AG09319 (cell line): Measurements from ENCODE around the gene AFG1L.
"Not testable (repeated sequence)": the region's sequence is repeated elsewhere in the genome, so short reads cannot be mapped to it uniquely, and the experiment has no call there.

Experiments used
- DNase-seq: peaks from one replicate; pipeline ENCODE4 v3.0.0-alpha.2; 2010; ENCODE audit warnings: low read depth; ENCODE audit errors: extremely low read depth
- TF ChIP-seq, protein P1 (sequence below): IDR thresholded peaks from 2 replicates; pipeline ENCODE4 v1.5.1; 2011; ENCODE audit warnings: low read depth, mild to moderate bottlenecking, inconsistent platforms, low read length, moderate library complexity

AFG1L gene

DNA sequence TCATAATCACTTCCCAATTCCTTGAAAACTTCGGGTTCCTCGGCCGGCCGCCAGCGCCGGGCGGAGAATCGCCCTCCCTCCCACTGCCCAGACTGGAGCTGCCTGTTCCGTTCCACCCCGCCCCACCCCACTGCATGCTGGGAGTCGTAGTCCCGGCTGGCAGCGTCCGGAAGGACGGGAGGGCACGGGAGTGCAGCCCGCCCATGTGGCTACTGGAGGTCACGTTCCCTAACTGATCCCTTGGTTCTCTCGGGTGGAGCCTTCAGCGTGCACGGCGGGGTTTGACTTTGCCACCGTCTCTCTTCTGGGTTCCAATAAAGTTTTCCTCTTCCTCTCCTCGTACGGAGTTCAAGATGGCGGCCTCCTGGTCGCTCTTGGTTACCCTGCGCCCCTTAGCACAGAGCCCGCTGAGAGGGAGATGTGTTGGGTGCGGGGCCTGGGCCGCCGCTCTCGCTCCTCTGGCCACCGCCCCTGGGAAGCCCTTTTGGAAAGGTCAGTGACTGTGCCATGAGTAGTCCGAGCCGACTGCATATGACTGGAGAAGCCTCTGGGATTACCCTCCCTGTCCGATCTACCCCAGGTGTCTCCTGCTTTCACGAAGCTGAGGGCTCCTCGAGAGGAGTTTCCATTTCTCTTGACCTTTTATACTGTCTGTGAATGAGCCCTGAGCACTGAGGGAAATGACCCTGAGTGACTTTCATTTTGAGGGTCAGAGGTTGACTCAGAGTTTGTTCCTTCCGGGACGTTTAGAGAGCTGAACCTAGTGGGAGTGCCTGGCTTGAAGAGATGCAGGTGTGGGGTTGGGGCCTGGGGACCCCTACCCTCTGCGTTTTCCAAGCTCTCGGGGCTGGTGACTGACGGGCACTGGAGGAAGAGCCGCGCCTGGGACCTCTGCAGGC lies at the start of gene AFG1L:
Gene AFG1L, plus strand, starts transcription at position 328 of the 899 bp plus-strand sequence. Its CDS starts 26 bp downstream, at position 354.
- peak; percentile 59 for DNase-seq
- TF ChIP-seq, protein P1, sequence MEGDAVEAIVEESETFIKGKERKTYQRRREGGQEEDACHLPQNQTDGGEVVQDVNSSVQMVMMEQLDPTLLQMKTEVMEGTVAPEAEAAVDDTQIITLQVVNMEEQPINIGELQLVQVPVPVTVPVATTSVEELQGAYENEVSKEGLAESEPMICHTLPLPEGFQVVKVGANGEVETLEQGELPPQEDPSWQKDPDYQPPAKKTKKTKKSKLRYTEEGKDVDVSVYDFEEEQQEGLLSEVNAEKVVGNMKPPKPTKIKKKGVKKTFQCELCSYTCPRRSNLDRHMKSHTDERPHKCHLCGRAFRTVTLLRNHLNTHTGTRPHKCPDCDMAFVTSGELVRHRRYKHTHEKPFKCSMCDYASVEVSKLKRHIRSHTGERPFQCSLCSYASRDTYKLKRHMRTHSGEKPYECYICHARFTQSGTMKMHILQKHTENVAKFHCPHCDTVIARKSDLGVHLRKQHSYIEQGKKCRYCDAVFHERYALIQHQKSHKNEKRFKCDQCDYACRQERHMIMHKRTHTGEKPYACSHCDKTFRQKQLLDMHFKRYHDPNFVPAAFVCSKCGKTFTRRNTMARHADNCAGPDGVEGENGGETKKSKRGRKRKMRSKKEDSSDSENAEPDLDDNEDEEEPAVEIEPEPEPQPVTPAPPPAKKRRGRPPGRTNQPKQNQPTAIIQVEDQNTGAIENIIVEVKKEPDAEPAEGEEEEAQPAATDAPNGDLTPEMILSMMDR = no peak

DNA sequence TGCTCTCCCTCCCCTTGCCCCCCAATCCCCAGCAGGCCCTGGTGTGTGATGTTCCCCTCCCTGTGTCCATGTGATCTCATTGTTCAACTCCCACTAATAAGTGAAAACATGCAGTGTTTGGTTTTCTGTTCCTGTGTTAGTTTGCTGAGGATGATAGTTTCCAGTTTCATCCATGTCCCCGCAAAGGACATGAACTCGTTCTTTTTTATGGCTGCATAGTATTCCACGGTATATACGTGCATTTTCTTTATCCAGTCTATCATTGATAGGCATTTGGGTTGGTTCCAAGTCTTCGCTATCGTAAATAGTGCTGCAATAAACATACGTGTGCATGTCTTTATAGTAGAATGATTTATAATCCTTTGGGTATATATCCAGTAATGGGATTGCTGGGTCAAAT lies 49.8 kb upstream of the AFG1L start:
- DNase-seq = not testable (repeated sequence)

DNA sequence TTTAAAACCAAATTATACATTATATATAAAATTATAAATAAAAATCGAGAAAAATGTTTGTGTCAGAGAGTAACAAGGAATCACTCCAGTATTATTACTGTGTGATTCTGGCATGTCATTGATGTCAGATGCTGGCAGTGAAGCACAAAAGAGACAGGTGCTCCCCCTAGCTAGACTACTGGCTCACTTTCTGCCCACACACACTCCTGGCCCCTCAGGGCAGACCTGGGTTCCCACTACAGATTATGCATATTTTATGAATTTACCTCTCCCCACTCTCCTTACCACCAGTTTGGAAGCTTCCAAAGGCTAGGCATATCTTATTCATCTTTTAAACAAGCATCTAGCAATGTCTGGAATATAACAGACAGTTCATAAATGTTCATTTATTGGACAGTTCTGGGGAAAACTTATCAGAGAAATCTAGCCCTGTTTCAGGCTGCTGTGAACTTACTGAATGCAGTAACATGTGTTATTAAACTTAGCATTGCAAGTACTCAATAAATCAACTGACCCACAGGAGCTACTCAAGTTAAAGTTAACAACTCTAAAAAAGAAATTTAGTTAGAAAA lies 46.8 kb upstream of the AFG1L start:
- no peak for DNase-seq
- TF ChIP-seq, protein P1 = no peak

DNA sequence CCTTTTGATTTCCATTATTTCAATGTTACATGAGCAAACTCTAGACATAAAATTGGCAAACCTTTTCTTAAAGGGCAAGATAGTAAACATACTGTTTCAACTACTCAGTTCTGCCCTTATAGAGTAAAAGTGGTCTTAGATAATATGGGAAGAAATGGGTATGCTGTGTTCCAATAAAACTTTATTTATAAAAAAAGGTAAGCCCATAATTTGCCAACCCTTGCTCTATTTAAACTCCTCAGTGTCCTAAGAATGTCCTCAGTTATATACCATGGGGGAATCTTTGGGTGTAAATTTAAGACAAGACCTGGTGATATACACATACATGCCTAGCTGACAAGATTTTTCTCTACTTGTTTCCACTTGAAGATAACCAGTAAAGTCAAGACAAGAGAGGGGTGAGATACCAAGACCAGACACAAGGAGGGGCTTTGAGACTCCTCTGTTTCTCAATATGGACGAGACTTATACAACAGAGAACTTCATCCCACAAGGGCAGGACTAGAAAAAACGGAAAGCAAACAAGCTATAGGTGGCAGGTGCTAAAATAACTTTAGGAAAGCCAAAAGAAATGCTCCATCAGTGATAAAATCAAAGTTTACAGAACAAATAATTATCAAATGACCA lies 44.5 kb upstream of the AFG1L start:
- TF ChIP-seq, protein P1 = no peak; the same call in 1 of the 2 replicates
- no peak for DNase-seq

DNA sequence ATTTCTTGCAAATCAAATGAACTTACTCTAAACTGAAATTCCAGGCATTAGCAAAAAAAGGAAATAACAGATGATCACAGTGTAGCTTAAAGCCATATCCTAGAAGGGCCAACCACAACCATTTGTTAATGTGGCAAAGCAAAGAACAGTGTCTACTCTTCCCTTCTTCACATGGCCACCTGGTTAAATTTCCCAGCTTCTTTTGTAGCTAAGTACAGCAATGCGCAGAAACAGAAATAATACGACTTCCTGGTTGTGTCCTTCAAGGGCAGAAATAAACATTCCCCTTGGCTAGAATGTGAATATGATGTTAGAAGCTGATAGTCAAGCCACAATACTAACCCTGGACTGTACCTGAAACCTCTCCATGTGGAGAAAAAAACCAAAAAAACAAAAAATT lies 43.6 kb upstream of the AFG1L start:
- TF ChIP-seq, protein P1 = no peak
- DNase-seq = no peak

DNA sequence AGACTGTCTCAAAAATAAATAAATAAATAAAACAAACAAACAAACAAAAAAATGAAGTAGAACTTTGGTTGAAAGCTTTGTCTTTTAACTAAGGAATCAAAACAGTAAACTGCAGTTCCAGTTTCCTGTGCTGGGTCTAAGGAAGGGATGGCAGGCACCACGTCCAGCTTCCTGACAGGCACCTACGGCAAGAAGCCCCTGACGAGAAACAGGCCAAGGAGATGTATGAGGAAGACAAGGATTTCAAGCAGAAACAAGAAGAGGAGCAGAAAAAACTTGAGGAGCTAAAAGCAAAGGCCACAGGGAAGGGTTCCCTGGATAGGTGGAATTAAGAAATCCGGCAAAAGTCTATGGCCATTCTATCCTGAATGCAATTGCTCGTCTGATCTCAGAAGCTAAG lies 42.8 kb upstream of the AFG1L start:
- TF ChIP-seq, protein P1 = no peak
- DNase-seq = no peak

DNA sequence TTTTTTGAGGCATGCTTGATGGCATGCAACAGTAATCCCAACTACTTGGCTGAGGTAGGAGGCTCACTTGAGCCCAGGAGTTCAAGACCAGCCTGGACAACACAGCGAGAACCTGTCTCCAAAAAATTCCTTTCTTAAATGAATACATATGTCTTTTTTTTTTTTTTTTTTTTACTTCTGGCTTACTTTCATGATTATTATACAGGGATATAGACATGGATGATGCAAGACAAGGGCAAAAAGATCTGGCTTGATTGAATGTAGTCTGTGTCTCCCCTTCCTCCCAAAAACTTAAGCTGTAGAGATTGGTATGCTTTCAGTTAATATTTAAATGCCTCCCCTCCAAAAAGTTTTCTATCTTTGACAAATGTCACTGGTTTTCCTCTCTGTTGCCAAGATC lies 41.6 kb upstream of the AFG1L start:
- DNase-seq = no peak
- TF ChIP-seq, protein P1 = no peak
